ENCODE measurements around the gene ANKRD66.
"Not testable (repeated sequence)": the region's sequence is repeated elsewhere in the genome, so short reads cannot be mapped to it uniquely, and the experiment has no call there.

Gene ANKRD66

GRCh38 chr6:46756469-46757213 lies 9.9 kb downstream of the ANKRD66 start:
- DNase-seq: no peak

- no peak for DNase-seq
These were observed 10.5 kb downstream of the ANKRD66 start for GRCh38 chr6:46757214-46757596.

GRCh38 chr6:46758960-46759753 lies 12.4 kb downstream of the ANKRD66 start:
- no peak for DNase-seq

- no peak for DNase-seq
These were observed 14.2 kb downstream of the ANKRD66 start for GRCh38 chr6:46760925-46761324.

GRCh38 chr6:46763466-46763865 lies 16.7 kb downstream of the ANKRD66 start:
- no peak for DNase-seq

GRCh38 chr6:46764280-46764679 lies 17.5 kb downstream of the ANKRD66 start:
- DNase-seq: not testable (repeated sequence)

- no peak for DNase-seq
These were observed 18.2 kb downstream of the ANKRD66 start for GRCh38 chr6:46764961-46765360.

GRCh38 chr6:46772016-46772415 lies 25.3 kb downstream of the ANKRD66 start:
- no peak for DNase-seq

- no peak for DNase-seq
These were observed 26.0 kb downstream of the ANKRD66 start for GRCh38 chr6:46772762-46773161.

GRCh38 chr6:46773201-46773855 lies 26.6 kb downstream of the ANKRD66 start:
- DNase-seq: no peak

- DNase-seq: not testable (repeated sequence)
These were observed 28.0 kb downstream of the ANKRD66 start for GRCh38 chr6:46774736-46775135.

- DNase-seq: no peak
These were observed 29.5 kb downstream of the ANKRD66 start for GRCh38 chr6:46776070-46776712.

GRCh38 chr6:46777476-46778346 lies 31.0 kb downstream of the ANKRD66 start:
- no peak for DNase-seq

- DNase-seq: no peak
These were observed 35.0 kb downstream of the ANKRD66 start for GRCh38 chr6:46781478-46782378.

GRCh38 chr6:46784535-46784934 lies 37.8 kb downstream of the ANKRD66 start:
- DNase-seq: no peak

- no peak for DNase-seq
These were observed 41.3 kb downstream of the ANKRD66 start for GRCh38 chr6:46787871-46788540.

GRCh38 chr6:46788791-46789190 lies 42.1 kb downstream of the ANKRD66 start:
- DNase-seq: no peak

- no peak for DNase-seq
These were observed 43.0 kb downstream of the ANKRD66 start for GRCh38 chr6:46789434-46790354.

- no peak for DNase-seq
These were observed 43.7 kb downstream of the ANKRD66 start for GRCh38 chr6:46790355-46790874.
